ENCODE measurements around the gene GABBR2.

The GABBR2 gene

GRCh38 chr9:98363644-98364043, 345.1 kb downstream of the GABBR2 start:
- no peak for DNase-seq

GRCh38 chr9:98362624-98363252, 346.0 kb downstream of the GABBR2 start:
- DNase-seq, result no peak

GRCh38 chr9:98361645-98362044, 347.1 kb downstream of the GABBR2 start:
- DNase-seq, result no peak

DNA sequence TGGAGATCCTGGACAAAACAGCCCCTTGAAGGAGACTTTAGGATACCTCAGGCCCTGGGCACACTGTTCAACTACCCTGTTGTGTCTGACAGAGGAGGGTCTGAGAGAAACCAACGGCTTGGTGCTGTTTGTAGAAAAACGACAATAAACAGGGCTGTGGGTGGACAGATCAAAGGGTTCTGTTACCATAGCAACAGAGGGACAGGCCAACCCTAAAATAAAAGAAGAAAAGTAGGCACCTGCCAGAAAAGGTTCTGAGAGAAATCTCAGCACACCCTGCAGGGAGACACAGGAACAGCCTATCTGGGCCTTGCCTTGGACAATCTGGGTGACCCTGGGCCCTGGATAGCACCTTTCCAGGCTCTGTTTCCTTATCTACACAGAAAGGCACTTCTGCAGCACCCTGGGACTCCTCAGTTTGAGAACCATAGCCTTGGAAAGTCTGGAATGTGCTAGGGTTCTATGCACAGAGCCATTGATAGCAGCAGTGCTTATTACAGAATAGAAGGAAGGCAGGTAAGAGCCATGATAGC, 348.5 kb downstream of the GABBR2 start:
- DNase-seq, result no peak

- DNase-seq, result no peak
Measured at GRCh38 chr9:98359569-98359968, 349.2 kb downstream of the GABBR2 start.

GRCh38 chr9:98357921-98358535, 350.7 kb downstream of the GABBR2 start:
- DNase-seq, result no peak

DNA sequence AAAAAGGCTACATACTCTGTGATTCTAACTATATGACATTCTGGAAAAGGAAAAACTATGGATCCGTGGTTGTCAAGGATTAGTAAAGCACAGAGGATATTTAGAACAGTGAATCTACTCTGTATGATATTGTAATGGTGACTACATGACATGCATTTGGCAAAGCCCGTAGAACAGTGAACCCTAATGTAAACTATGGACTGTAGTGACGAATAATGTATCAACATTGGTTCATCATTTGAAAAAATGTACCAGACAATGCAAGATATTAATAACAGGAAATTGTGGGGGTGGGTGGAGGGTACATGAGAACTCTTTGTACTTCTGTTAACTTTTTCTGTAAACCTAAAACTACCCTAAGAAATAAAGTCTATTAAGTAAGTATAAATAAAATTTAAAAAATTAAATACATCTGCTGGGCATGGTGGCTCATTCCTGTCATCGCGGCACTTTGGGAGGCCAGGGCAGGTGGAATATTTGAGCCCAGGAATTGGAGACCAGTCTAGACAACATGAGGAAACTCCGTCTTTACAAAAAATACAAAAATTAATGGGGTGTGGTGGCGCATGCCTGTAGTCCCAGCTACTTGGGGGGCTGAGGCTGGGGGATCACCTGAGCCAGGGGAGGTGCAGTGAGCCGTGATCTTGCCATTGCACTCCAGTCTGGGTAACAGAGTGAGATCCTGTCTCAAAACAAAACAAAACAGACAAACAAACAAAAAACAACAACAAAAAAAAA, 351.6 kb downstream of the GABBR2 start:
- DNase-seq, result no peak

- DNase-seq, result no peak
Measured at GRCh38 chr9:98356326-98356725, 352.4 kb downstream of the GABBR2 start.

DNA sequence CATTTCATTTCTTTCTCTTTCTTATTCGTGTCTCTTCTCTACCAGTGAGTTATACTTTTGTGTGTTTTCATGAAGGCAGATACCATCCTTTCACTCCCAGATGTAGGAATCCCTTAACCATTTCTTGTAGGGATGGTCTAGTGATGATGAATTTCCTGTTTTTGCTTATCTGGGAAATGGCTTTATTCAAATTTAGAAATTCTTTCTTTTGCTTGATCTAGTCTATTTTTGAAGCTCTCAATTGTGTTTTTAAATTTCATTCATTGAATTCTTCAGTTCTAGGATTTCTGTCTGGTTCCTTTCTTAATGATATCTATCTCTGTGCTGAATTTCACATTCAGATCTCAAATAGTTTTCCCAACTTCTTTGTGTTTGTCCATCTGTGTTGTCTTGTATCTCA, 357.4 kb downstream of the GABBR2 start:
- no peak for DNase-seq

GRCh38 chr9:98347642-98348041, 361.1 kb downstream of the GABBR2 start:
- DNase-seq, result no peak

- no peak for DNase-seq
Measured at GRCh38 chr9:98345011-98345410, 363.7 kb downstream of the GABBR2 start.

GRCh38 chr9:98344581-98344980, 364.2 kb downstream of the GABBR2 start:
- DNase-seq, result no peak

- no peak for DNase-seq
Measured at GRCh38 chr9:98342820-98343210, 365.9 kb downstream of the GABBR2 start.

DNA sequence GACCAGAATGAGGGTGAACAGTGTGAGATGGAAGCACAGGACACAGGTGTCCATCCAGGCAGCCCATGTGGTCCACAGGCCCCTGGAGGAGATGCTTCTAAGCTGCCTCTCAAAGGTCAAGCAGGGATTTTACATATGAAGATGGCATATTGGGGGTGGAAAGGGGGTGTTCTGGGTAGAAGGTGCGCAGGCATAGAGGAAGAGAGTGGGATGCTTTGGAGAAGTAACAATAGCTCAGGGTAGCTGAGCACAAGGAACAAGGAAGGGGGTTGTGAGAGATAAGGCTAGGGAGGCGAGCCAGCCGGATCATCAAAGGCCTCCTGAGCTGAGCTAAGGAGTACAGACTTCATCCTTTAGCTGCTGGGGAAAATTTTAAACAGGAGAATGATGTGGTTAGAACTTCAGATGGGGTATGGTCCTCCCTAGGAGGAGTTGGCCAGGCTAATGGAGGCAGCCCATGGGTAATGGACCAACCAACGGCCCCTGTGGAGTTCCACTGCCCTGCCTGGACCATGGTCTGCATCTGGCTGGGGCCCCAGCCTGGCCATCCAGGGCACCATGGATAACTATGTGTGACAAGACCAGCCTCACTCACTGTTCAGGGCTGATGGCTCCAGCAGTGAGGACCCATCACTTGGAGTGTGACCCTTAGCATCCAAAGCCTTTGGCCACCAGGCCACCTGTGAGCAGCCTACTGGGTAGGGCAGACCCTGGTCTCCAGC, 366.5 kb downstream of the GABBR2 start:
- no peak for DNase-seq

- no peak for DNase-seq
Measured at GRCh38 chr9:98341157-98342097, 367.3 kb downstream of the GABBR2 start.

- DNase-seq, result no peak
Measured at GRCh38 chr9:98339987-98340800, 368.5 kb downstream of the GABBR2 start.

DNA sequence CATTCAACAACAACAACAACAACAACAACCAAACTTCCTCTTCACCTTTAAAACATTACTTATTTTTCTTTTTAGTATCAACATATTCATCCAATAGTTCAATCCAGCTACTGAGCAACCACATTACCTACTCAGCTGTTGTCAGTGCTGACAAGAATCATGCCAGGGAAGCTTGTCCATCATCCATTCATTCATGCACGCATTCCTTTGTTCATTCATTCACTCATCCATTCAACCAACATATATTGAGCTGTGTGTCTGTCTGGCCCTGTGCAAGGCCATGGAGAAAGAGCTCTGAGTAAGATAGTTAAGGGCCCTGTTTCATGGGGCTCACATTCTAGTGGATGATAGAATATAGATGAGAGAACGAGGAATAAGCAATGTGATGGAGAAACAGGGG, 373.1 kb downstream of the GABBR2 start:
- no peak for DNase-seq

GRCh38 chr9:98334796-98335195, 373.9 kb downstream of the GABBR2 start:
- DNase-seq, result no peak

GRCh38 chr9:98333703-98334582, 374.8 kb downstream of the GABBR2 start:
- DNase-seq, result no peak

GRCh38 chr9:98332405-98332831, 376.3 kb downstream of the GABBR2 start:
- DNase-seq, result no peak

Data from NCI-H2227 treated with DMSO at 0.1 percent for 48 hours (cell line).